K562 (cell line): Measurements from ENCODE around the gene EGFL6. TPM values are rescaled to one million over a fixed set of nuclear protein-coding genes. Genes with fewer than 3 reads are reported as not detected.

Source experiments
- BCOR ChIP-seq: fragments of 450-650 bp; IDR thresholded peaks from 2 replicates; pipeline ENCODE4 v1.6.1; 2016
- C11orf30 ChIP-seq: fragments of 450-650 bp; IDR thresholded peaks from 2 replicates; pipeline ENCODE4 v1.6.1; 2016; ENCODE audit warnings: low read depth, mild to moderate bottlenecking
- CBX3 ChIP-seq, 2 experiments: IDR thresholded peaks; 1 replicate in 1 of 2; 2 replicates in 1 of 2; pipeline ENCODE4 v1.6.1; 2012; ENCODE audit warnings: inconsistent platforms in 2 of 2, low read length in 2 of 2, borderline replicate concordance in 1 of 2, control low read depth in 1 of 2
- CC2D1A ChIP-seq: fragments of 450-650 bp; IDR thresholded peaks from 2 replicates; pipeline ENCODE4 v1.6.1; 2017; ENCODE audit warnings: mild to moderate bottlenecking
- CREB1 ChIP-seq, 2 experiments: sonication (generic) in 1 of 2; formaldehyde crosslinking in 1 of 2; IDR thresholded peaks; 2 replicates each; pipeline versions ENCODE4 v1.6.1 to v1.8.0; 2012 to 2022; ENCODE audit warnings: inconsistent platforms in 1 of 2, mild to moderate bottlenecking in 1 of 2, missing genetic modification reagents in 1 of 2, moderate library complexity in 1 of 2
- FOSL1 ChIP-seq: fragments of 200-800 bp; sonication (Bioruptor generic); conservative IDR thresholded peaks from 2 replicates; pipeline ENCODE4 v1.6.1; 2016; ENCODE audit warnings: missing genetic modification characterization, missing compliant biosample characterization
- FOXJ2 ChIP-seq: fragments of 200-800 bp; sonication (Bioruptor generic); IDR thresholded peaks from 2 replicates; pipeline ENCODE4 v1.6.1; 2016; ENCODE audit warnings: missing genetic modification characterization, missing compliant biosample characterization
- FOXO4 ChIP-seq: fragments of 450-650 bp; formaldehyde crosslinking; IDR thresholded peaks from 2 replicates; pipeline ENCODE4 v1.4.0; 2020; ENCODE audit warnings: mild to moderate bottlenecking, moderate library complexity
- MAX ChIP-seq: sonication (generic); formaldehyde crosslinking; IDR thresholded peaks from 2 replicates; pipeline ENCODE4 v1.9.0; 2022; ENCODE audit warnings: mild to moderate bottlenecking, missing genetic modification reagents
- NBN ChIP-seq: fragments of 450-650 bp; IDR thresholded peaks from 2 replicates; pipeline ENCODE4 v1.6.1; 2016; ENCODE audit warnings: low read depth, mild to moderate bottlenecking
- REST ChIP-seq, 2 experiments: fragments of 450-650 bp; formaldehyde crosslinking in 1 of 2; IDR thresholded peaks; 2 replicates each; pipeline versions ENCODE4 v1.4.0 to v1.6.1; 2014 to 2020; ENCODE audit warnings: mild to moderate bottlenecking in 2 of 2, borderline replicate concordance in 1 of 2, low read depth in 1 of 2
- SRF ChIP-seq, 2 experiments: fragments of 250-450, 450-650 bp in 1 of 2; sonication (Bioruptor Pico) in 1 of 2; sonication (generic) in 1 of 2; formaldehyde crosslinking; IDR thresholded peaks; 2 replicates each; pipeline versions ENCODE4 v1.5.0 to v1.5.1; 2020 to 2022; ENCODE audit warnings: mild to moderate bottlenecking in 1 of 2, missing genetic modification reagents in 1 of 2
- TAF7 ChIP-seq: fragments of 450-650 bp; IDR thresholded peaks from 2 replicates; pipeline ENCODE4 v1.6.1; 2016; ENCODE audit warnings: missing genetic modification characterization, missing compliant biosample characterization
- ZBTB2 ChIP-seq: fragments of 450-650 bp; IDR thresholded peaks from 2 replicates; pipeline ENCODE4 v1.6.1; 2016; ENCODE audit warnings: antibody characterized with exemption
- ZFX ChIP-seq: sonication (generic); formaldehyde crosslinking; IDR thresholded peaks from 2 replicates; pipeline ENCODE4 v1.8.0; 2022; ENCODE audit warnings: mild to moderate bottlenecking, missing genetic modification reagents, moderate library complexity
- polyA plus RNA-seq, 8 experiments: library from polyadenylated mRNA; depleted of rRNA in 4 of 8; stranded (reverse) in 5 of 8; unstranded in 3 of 8; fragments of >200 nt; fragmentation: Nextera tagmentation in 2 of 8; fragmentation: Illumina TruSeq in 1 of 8; extraction: Ambion mirVana in 2 of 8; extraction: Trizol in 1 of 8; gene quantifications; 2 replicates each; pipeline versions ENCODE4 v1.2.1 to v1.2.3, GENCODE V29; 2011 to 2014; ENCODE audit warnings: inconsistent platforms in 1 of 8, missing spikeins in 1 of 8
- total RNA-seq, 7 experiments: library from RNA; depleted of rRNA in 6 of 7; stranded (reverse); fragments of >200 nt in 6 of 7; fragmentation: Illumina TruSeq in 2 of 7; extraction: Trizol in 2 of 7; gene quantifications; 2 replicates each; pipeline versions ENCODE4 v1.2.1 to v1.2.3, GENCODE V29; 2011 to 2021; ENCODE audit warnings: low replicate concordance in 1 of 7

Gene EGFL6
- total and polyA plus RNA-seq, 9 of the 15 experiments (the other 6 are each of a cell fraction or from before 2014, with no cell fraction given) = 0.01 TPM; not detected in 8

GRCh38 chrX:13652850-13653693 is 83.7 kb downstream of the EGFL6 start, which contains the start of gene TCEANC (continued):
- TF ChIP-seq FOXO4 (CRISPR knock-in tag) = no peak
- peak; percentile 43 for TF ChIP-seq FOXJ2 (tag)
- TF ChIP-seq NBN = 0 out of 2 replicates have a peak, but pooled peaks have one; percentile 37
- 0 out of 2 replicates have a peak, but pooled peaks have one; percentile 35 for TF ChIP-seq BCOR
- peak; percentile 99 for TF ChIP-seq MAX (CRISPR knock-in tag)
- 0 out of 3 replicates have a peak, but pooled peaks of 1 of the 2 experiments have one; percentile 21 for TF ChIP-seq CBX3 (IDR thresholded peaks at IDR 0.05; ENCODE audit: borderline replicate concordance in 1 of 2, low read length in 2 of 2)
- peak; percentile 46; the same call in 1 of the 2 replicates for TF ChIP-seq ZBTB2
- peak in 1 of 2 experiments; percentile 56; a peak in 1 of 4 replicates for TF ChIP-seq SRF (CRISPR knock-in tag; IDR thresholded peaks at IDR 0.05)
- peak; percentile 81 for TF ChIP-seq FOSL1
- peak; percentile 52; the same call in 1 of the 2 replicates for TF ChIP-seq CREB1 (IDR thresholded peaks at IDR 0.05)
- TF ChIP-seq CREB1 (CRISPR knock-in tag; IDR thresholded peaks at IDR 0.05) = no peak; the same call in 1 of the 2 replicates
- peak; percentile 76 for TF ChIP-seq C11orf30
- TF ChIP-seq CC2D1A = no peak
- TF ChIP-seq TAF7 (tag) = 0 out of 2 replicates have a peak, but pooled peaks have one; percentile 21
- TF ChIP-seq REST (IDR thresholded peaks at IDR 0.05; ENCODE audit: borderline replicate concordance) = peak; percentile 83
- no peak for TF ChIP-seq REST (CRISPR knock-in tag; IDR thresholded peaks at IDR 0.05; ENCODE audit: low read depth)
- TF ChIP-seq ZFX = peak; percentile 92
